ENCODE results near the gene IGFBPL1.

The IGFBPL1 gene

GRCh38 chr9:38387066-38387465, 37.2 kb downstream of the IGFBPL1 start:
- no peak for TF ChIP-seq CTCF (IDR thresholded peaks at IDR 0.05; ENCODE audit: borderline replicate concordance, insufficient read depth, low read depth, low read length)
- H3K4me3 ChIP-seq (ENCODE audit: low read depth, low read length) = no peak overlapping the region

GRCh38 chr9:38386319-38386895, 37.8 kb downstream of the IGFBPL1 start:
- no peak for TF ChIP-seq CTCF (IDR thresholded peaks at IDR 0.05; ENCODE audit: borderline replicate concordance, insufficient read depth, low read depth, low read length)
- H3K4me3 ChIP-seq (ENCODE audit: low read depth, low read length) = no peak overlapping the region

GRCh38 chr9:38385896-38386295, 38.4 kb downstream of the IGFBPL1 start:
- no peak for TF ChIP-seq CTCF (IDR thresholded peaks at IDR 0.05; ENCODE audit: borderline replicate concordance, insufficient read depth, low read depth, low read length)
- H3K4me3 ChIP-seq (ENCODE audit: low read depth, low read length) = no peak overlapping the region

GRCh38 chr9:38384990-38385848, 39.0 kb downstream of the IGFBPL1 start:
- no peak for TF ChIP-seq CTCF (IDR thresholded peaks at IDR 0.05; ENCODE audit: borderline replicate concordance, insufficient read depth, low read depth, low read length)
- no peak overlapping the region for H3K4me3 ChIP-seq (ENCODE audit: low read depth, low read length)

GRCh38 chr9:38382141-38382540, 42.1 kb downstream of the IGFBPL1 start:
- TF ChIP-seq CTCF (IDR thresholded peaks at IDR 0.05; ENCODE audit: borderline replicate concordance, insufficient read depth, low read depth, low read length) = no peak

GRCh38 chr9:38380872-38381534, 43.3 kb downstream of the IGFBPL1 start:
- no peak for TF ChIP-seq CTCF (IDR thresholded peaks at IDR 0.05; ENCODE audit: borderline replicate concordance, insufficient read depth, low read depth, low read length)
- H3K4me3 ChIP-seq (ENCODE audit: low read depth, low read length) = no peak overlapping the region

More at GRCh38 chr9:38382141-38382540, 42.1 kb downstream of the IGFBPL1 start:
- H3K4me3 ChIP-seq (ENCODE audit: low read depth, low read length) = no peak overlapping the region

Measured in GM12875 (cell line).